Naive thymus-derived CD8-positive, alpha-beta T cell (primary cell): ENCODE results near the gene DAO. TPM values are rescaled to one million over a fixed set of nuclear protein-coding genes. Genes with fewer than 3 reads are reported as not detected.

ENCODE experiments used
- ATAC-seq, 2 donors: fragments of 150-1000 bp; cut with Tn5 transposase in 1 of 2; sonication (Bioruptor Pico), chemical (Tn5 transposase) in 1 of 2; 1 replicate in 1 of 2; 2 replicates in 1 of 2; pipeline ENCODE4 v1.10.0; 2021; ENCODE audit warnings: mild to moderate bottlenecking in 2 of 2, moderate library complexity in 2 of 2
- POLR2A ChIA-PET: fragments of 350-600 bp; sonication (Branson Sonifier 250); formaldehyde crosslinking; loops from one replicate; lab custom pipeline; 2021; ENCODE audit warnings: antibody characterized with exemption; lab: Charles Lee
- DNase-seq, 10 donors: peaks; one replicate each; pipeline versions ENCODE4 v3.0.0 to v3.0.0-alpha.2; 2020 to 2022
- H3K27ac Mint-ChIP-seq, 10 donors: one replicate each; pipeline ENCODE4 v1.8.0; 2020 to 2022; ENCODE audit warnings: mild to moderate bottlenecking in 10 of 10, mixed read lengths in 10 of 10, moderate library complexity in 4 of 10, inconsistent platforms in 1 of 10
- H3K27me3 Mint-ChIP-seq, 5 donors: one replicate each; pipeline ENCODE4 v1.8.0; 2021 to 2022; ENCODE audit warnings: mixed read lengths in 5 of 5
- H3K36me3 Mint-ChIP-seq, 3 donors: one replicate each; pipeline ENCODE4 v1.8.0; 2020 to 2022; ENCODE audit warnings: mixed read lengths in 3 of 3, mild to moderate bottlenecking in 2 of 3, inconsistent platforms in 1 of 3
- H3K4me1 Mint-ChIP-seq, 4 donors: one replicate each; pipeline ENCODE4 v1.8.0; 2021 to 2022; ENCODE audit warnings: mixed read lengths in 4 of 4
- H3K4me3 Mint-ChIP-seq, 10 donors: one replicate each; pipeline ENCODE4 v1.8.0; 2020 to 2022; ENCODE audit warnings: mild to moderate bottlenecking in 10 of 10, mixed read lengths in 10 of 10, moderate library complexity in 6 of 10, inconsistent platforms in 1 of 10
- H3K9me3 Mint-ChIP-seq, 9 donors: one replicate each; pipeline ENCODE4 v1.8.0; 2020 to 2022; ENCODE audit warnings: mixed read lengths in 9 of 9, mild to moderate bottlenecking in 3 of 9, inconsistent platforms in 1 of 9, moderate library complexity in 1 of 9
- polyA plus RNA-seq, 3 donors: library from polyadenylated mRNA; unstranded; fragments of 300-500 nt; fragmentation: Illumina TruSeq; gene quantifications; one replicate each; pipeline ENCODE4 v1.2.3, GENCODE V29; 2021
- total RNA-seq, 8 experiments: library from RNA in 2 of 8; stranded (reverse) in 2 of 8; gene quantifications; one replicate each; pipeline ENCODE4 v1.2.3 and lab custom pipeline; 2021 to 2026

The DAO gene
- total RNA-seq (not detected), polyA plus RNA-seq (not detected), total RNA-seq (lab: John Stamatoyannopoulos, UW) (0 reads per million in 6 experiments)

GRCh38 chr12:108879615-108880254, at the start of gene DAO:
TSS of gene DAO (plus strand) at chr12:108880092. CDS start at chr12:108885007, 4,915 bp downstream.
- no peak within 1 kb of the TSS for H3K4me3 Mint-ChIP-seq
- peaks cover 0 to 8% (median 0%) of the 10 kb centered on the region in 5 donors for H3K27me3 Mint-ChIP-seq
- ATAC-seq: no peak
- H3K36me3 Mint-ChIP-seq: no peaks in the 10 kb centered on the region
- H3K27ac Mint-ChIP-seq: no peak within 1 kb of the TSS
- no peaks in the 10 kb centered on the region for H3K9me3 Mint-ChIP-seq
- peak in 1 of 10 donors; percentile 45 for DNase-seq
- peaks cover 0 to 4% (median 0%) of the 10 kb centered on the region in 4 donors for H3K4me1 Mint-ChIP-seq
- POLR2A ChIA-PET: no interaction called here

DNA sequence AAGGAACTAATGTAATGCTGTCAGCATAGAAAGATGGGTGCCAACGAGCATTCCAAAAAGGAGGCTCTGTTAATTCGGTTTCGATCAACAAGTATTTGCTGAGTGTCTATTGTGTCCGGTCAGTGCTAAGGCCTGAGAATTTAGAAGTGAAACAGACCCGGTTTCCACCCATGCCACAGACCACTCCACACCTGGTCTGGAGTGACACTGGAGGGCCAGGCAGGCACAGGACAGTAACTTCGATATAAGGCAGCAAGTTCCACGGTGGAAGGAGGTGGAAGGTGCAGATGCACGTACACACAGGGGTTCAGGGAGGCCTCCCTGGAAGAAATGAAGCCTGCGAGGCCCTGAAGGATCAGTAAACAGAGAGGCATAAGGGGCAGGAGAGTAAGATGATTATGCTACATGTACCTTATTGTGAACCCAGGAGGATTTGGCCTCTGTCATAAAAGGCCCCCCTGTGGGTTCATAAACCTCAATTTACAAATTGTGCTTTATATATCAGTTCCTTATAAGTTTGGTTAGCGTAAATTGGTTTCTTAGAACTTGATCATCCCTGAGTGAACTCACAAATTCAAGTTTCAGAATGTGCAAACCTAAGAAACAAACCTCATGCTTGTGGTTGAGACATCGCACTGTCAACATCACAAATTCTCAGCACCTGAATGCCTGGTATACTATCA, 48.4 kb upstream of the DAO start:
- peaks cover 0 to 54% (median 6%) of the 10 kb centered on the region in 3 donors for H3K36me3 Mint-ChIP-seq
- H3K27me3 Mint-ChIP-seq: no peaks in the 10 kb centered on the region
- H3K9me3 Mint-ChIP-seq: no peaks in the 10 kb centered on the region
- DNase-seq (peak in 1 of 10 donors; percentile 8), ATAC-seq (no peak)
- H3K4me1 Mint-ChIP-seq: peaks cover 9 to 30% (median 21%) of the 10 kb centered on the region in 4 donors
- H3K4me3 Mint-ChIP-seq: peak overlapping the region in 1 of 10 donors; percentile 2
- peak overlapping the region in 2 of 10 donors; percentile 63 to 92 for H3K27ac Mint-ChIP-seq
- POLR2A ChIA-PET: no interaction called here

DNA sequence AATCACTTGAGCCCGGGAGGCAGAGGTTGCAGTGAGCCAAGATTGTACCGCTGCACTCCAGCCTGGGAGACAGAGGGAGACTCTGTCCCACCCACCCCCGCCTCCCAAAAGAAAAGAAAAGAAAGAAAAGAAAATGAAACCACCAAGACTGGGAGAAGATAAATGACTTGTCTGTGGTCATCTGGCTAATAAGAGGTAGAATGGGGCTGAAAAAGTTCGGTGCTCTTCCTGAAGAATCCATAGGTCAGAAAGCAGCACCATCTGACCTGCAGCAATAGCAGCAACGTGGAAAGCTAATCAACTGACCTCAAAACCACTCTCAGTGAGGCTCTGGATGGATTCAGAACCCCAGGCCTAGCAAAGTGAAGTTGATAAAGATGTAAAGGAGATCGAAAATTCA, 47.7 kb upstream of the DAO start:
- Mint-ChIP-seq H3K27ac (peak overlapping the region in 2 of 10 donors; percentile 9 to 92), H3K27me3 (no peaks in the 10 kb centered on the region), H3K9me3 (no peaks in the 10 kb centered on the region), H3K4me3 (no peak overlapping the region), H3K4me1 (peaks cover 4 to 29% (median 16%) of the 10 kb centered on the region in 4 donors), H3K36me3 (peaks cover 0 to 50% (median 6%) of the 10 kb centered on the region in 3 donors)
- DNase-seq: no peak
- POLR2A ChIA-PET: no interaction called here
- ATAC-seq: no peak

- POLR2A ChIA-PET: no interaction called here
- no peaks in the 10 kb centered on the region for H3K27me3 Mint-ChIP-seq
- H3K4me1 Mint-ChIP-seq: peaks cover 4 to 32% (median 17%) of the 10 kb centered on the region in 4 donors
Measured at GRCh38 chr12:108832730-108833354, 47.0 kb upstream of the DAO start.

GRCh38 chr12:108833355-108833733, 46.5 kb upstream of the DAO start:
- Mint-ChIP-seq H3K27me3 (no peaks in the 10 kb centered on the region), H3K9me3 (no peaks in the 10 kb centered on the region), H3K27ac (peak overlapping the region in 1 of 10 donors; percentile 65), H3K36me3 (peaks cover 0 to 48% (median 4%) of the 10 kb centered on the region in 3 donors), H3K4me3 (no peak overlapping the region), H3K4me1 (peaks cover 8 to 37% (median 21%) of the 10 kb centered on the region in 4 donors)
- POLR2A ChIA-PET: no interaction called here
- no peak for DNase-seq
- no peak for ATAC-seq

More at GRCh38 chr12:108832730-108833354, 47.0 kb upstream of the DAO start:
- Mint-ChIP-seq H3K4me3 (no peak overlapping the region), H3K9me3 (no peaks in the 10 kb centered on the region), H3K27ac (peak overlapping the region in 1 of 10 donors; percentile 65), H3K36me3 (peaks cover 0 to 50% (median 4%) of the 10 kb centered on the region in 3 donors)
- DNase-seq (no peak), ATAC-seq (no peak)

- ATAC-seq (no peak), DNase-seq (no peak)
- H3K4me3 Mint-ChIP-seq: no peak overlapping the region
- H3K4me1 Mint-ChIP-seq: peaks cover 13 to 43% (median 25%) of the 10 kb centered on the region in 4 donors
- H3K27ac Mint-ChIP-seq: peak overlapping the region in 1 of 10 donors; percentile 36
- peaks cover 0 to 42% (median 4%) of the 10 kb centered on the region in 3 donors for H3K36me3 Mint-ChIP-seq
- no peaks in the 10 kb centered on the region for H3K9me3 Mint-ChIP-seq
- H3K27me3 Mint-ChIP-seq: no peaks in the 10 kb centered on the region
- POLR2A ChIA-PET: no interaction called here
Measured at GRCh38 chr12:108833757-108834472, 46.0 kb upstream of the DAO start.

- H3K36me3 Mint-ChIP-seq: peaks cover 0 to 29% (median 4%) of the 10 kb centered on the region in 3 donors
- DNase-seq: no peak
- no peaks in the 10 kb centered on the region for H3K27me3 Mint-ChIP-seq
- no peak for ATAC-seq
- POLR2A ChIA-PET: no interaction called here
- no peaks in the 10 kb centered on the region for H3K9me3 Mint-ChIP-seq
- peaks cover 18 to 52% (median 37%) of the 10 kb centered on the region in 4 donors for H3K4me1 Mint-ChIP-seq
- H3K27ac Mint-ChIP-seq: peak overlapping the region in 3 of 10 donors; percentile 6 to 68 (median 52)
- H3K4me3 Mint-ChIP-seq: no peak overlapping the region
Measured at GRCh38 chr12:108835860-108836634, 43.8 kb upstream of the DAO start.

DNA sequence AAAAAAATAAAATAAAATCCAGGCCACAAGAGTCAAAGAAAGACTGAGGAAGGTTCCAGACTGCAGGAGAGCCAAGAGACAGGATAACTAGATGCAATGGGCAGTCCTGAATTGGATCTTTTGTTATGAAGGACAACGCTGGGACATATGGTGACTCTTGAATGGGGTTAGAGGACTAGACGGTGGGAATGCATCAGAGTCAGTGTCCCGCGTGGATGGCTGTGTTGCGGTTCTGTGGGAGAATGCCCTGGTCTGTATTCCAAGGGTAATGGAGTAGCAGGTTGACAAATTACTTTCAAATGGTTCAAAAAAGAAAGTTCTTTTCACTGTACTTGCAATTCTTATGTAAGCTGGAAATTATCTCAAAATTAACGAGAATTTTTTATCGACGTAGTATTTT, 42.7 kb upstream of the DAO start:
- Mint-ChIP-seq H3K4me3 (peak overlapping the region in 1 of 10 donors; percentile 48), H3K27ac (peak overlapping the region in 4 of 10 donors; percentile 66 to 83 (median 80)), H3K4me1 (peaks cover 18 to 43% (median 36%) of the 10 kb centered on the region in 4 donors), H3K9me3 (no peaks in the 10 kb centered on the region), H3K36me3 (peaks cover 0 to 21% (median 1%) of the 10 kb centered on the region in 3 donors), H3K27me3 (no peaks in the 10 kb centered on the region)
- no peak for DNase-seq
- POLR2A ChIA-PET: interaction anchor here (0.6 kb wide), 1 partner anchor 59 kb away, joined by 5 read pairs; no protein-coding TSS in a partner anchor
- ATAC-seq: no peak

DNA sequence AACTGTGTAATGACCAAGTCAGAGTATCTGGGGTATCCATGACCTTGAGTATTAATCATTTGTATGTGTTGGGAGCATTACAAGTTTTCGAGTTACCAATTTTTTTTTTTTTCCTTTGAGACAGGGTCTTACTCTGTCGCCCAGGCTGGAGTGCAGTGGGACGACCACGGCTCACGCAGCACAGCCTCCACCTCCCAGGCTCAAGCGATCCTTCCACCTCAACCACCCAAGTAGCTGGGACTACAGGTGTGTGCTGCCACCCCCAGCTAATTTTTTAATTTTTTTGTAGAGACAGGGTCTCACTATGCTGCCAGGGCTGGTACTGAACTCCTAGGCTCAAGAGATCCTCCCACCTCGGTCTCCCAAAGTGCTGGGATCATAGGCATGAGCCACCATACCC, 42.2 kb upstream of the DAO start:
- H3K27ac Mint-ChIP-seq: peak overlapping the region in 7 of 10 donors; percentile 49 to 96 (median 79)
- H3K4me1 Mint-ChIP-seq: peaks cover 18 to 42% (median 35%) of the 10 kb centered on the region in 4 donors
- DNase-seq: no peak
- POLR2A ChIA-PET: interaction anchor here (0.6 to 2.0 kb wide), 2 partner anchors 20 to 60 kb away, joined by 5 to 15 read pairs; partner anchors contain the start of gene SSH1
- H3K27me3 Mint-ChIP-seq: no peaks in the 10 kb centered on the region
- no peak for ATAC-seq
- H3K36me3 Mint-ChIP-seq: peaks cover 0 to 19% (median 1%) of the 10 kb centered on the region in 3 donors
- peak overlapping the region in 2 of 10 donors; percentile 55 to 72 for H3K4me3 Mint-ChIP-seq
- H3K9me3 Mint-ChIP-seq: no peaks in the 10 kb centered on the region

GRCh38 chr12:108838194-108839017, 41.5 kb upstream of the DAO start:
- Mint-ChIP-seq H3K27ac (peak overlapping the region; percentile 16 to 96 (median 84)), H3K27me3 (no peaks in the 10 kb centered on the region), H3K4me1 (peaks cover 16 to 42% (median 35%) of the 10 kb centered on the region in 4 donors), H3K36me3 (peaks cover 0 to 17% (median 1%) of the 10 kb centered on the region in 3 donors), H3K9me3 (no peaks in the 10 kb centered on the region), H3K4me3 (peak overlapping the region; percentile 34 to 79 (median 60))
- peak; percentile 75 to 89 for ATAC-seq
- DNase-seq: peak in 6 of 10 donors; percentile 10 to 65 (median 32)
- POLR2A ChIA-PET: interaction anchor here (2.0 kb wide), 1 partner anchor 19 kb away, joined by 15 read pairs; the partner anchor contains the start of gene SSH1
